ENCODE data around the gene GPALPP1.

GRCh38 chr13:44989071-44989889, at the start of gene GPALPP1, which contains the start of gene NUFIP1:
- TF ChIP-seq, protein P1, sequence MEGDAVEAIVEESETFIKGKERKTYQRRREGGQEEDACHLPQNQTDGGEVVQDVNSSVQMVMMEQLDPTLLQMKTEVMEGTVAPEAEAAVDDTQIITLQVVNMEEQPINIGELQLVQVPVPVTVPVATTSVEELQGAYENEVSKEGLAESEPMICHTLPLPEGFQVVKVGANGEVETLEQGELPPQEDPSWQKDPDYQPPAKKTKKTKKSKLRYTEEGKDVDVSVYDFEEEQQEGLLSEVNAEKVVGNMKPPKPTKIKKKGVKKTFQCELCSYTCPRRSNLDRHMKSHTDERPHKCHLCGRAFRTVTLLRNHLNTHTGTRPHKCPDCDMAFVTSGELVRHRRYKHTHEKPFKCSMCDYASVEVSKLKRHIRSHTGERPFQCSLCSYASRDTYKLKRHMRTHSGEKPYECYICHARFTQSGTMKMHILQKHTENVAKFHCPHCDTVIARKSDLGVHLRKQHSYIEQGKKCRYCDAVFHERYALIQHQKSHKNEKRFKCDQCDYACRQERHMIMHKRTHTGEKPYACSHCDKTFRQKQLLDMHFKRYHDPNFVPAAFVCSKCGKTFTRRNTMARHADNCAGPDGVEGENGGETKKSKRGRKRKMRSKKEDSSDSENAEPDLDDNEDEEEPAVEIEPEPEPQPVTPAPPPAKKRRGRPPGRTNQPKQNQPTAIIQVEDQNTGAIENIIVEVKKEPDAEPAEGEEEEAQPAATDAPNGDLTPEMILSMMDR (IDR thresholded peaks at IDR 0.05), result peak in 2 of 6 experiments; percentile 19 to 22
- TF ChIP-seq POLR2A (IDR thresholded peaks at IDR 0.05), result peak in 1 of 2 donors; percentile 57

Data from thyroid gland (tissue), 4 donors.